Endothelial cell of hepatic sinusoid (primary cell): ENCODE measurements around the gene WDR45B.

Experiments
- in situ Hi-C: cut with HindIII; loops from 2 replicates; pipeline ENCODE4 v1.10.0; 2017; ENCODE audit warnings: low sequenced_read_pairs

WDR45B gene

GRCh38 chr17:82602487-82602886 lies 45.8 kb downstream of the WDR45B start:
- in situ Hi-C loops = no loop called here

GRCh38 chr17:82601447-82602000 lies 46.7 kb downstream of the WDR45B start:
- in situ Hi-C loops = no loop called here

- in situ Hi-C loops = no loop called here
Measured at GRCh38 chr17:82600731-82601446, 47.4 kb downstream of the WDR45B start.

GRCh38 chr17:82599674-82600661 lies 48.3 kb downstream of the WDR45B start:
- in situ Hi-C loops = no loop called here

- in situ Hi-C loops = no loop called here
Measured at GRCh38 chr17:82598256-82599119, 49.8 kb downstream of the WDR45B start.

- in situ Hi-C loops = no loop called here
Measured at GRCh38 chr17:82596837-82597672, 51.2 kb downstream of the WDR45B start.

- in situ Hi-C loops = no loop called here
Measured at GRCh38 chr17:82596296-82596695, 51.9 kb downstream of the WDR45B start.

GRCh38 chr17:82595893-82596292 lies 52.4 kb downstream of the WDR45B start:
- in situ Hi-C loops = no loop called here

- in situ Hi-C loops = no loop called here
Measured at GRCh38 chr17:82594571-82594970, 53.7 kb downstream of the WDR45B start.

- in situ Hi-C loops = no loop called here
Measured at GRCh38 chr17:82593590-82594087, 54.6 kb downstream of the WDR45B start.

- in situ Hi-C loops = no loop called here
Measured at GRCh38 chr17:82592767-82593589, 55.3 kb downstream of the WDR45B start.

GRCh38 chr17:82592289-82592766 lies 55.9 kb downstream of the WDR45B start:
- in situ Hi-C loops = no loop called here

- in situ Hi-C loops = no loop called here
Measured at GRCh38 chr17:82590881-82591539, 57.2 kb downstream of the WDR45B start.

GRCh38 chr17:82590216-82590615 lies 58.0 kb downstream of the WDR45B start:
- in situ Hi-C loops = no loop called here

GRCh38 chr17:82589851-82590180 lies 58.4 kb downstream of the WDR45B start:
- in situ Hi-C loops = no loop called here

GRCh38 chr17:82588266-82589175 lies 59.7 kb downstream of the WDR45B start:
- in situ Hi-C loops = no loop called here
